ENCODE measurements around the gene KIF14.
"Not testable (repeated sequence)": the region's sequence is repeated elsewhere in the genome, so short reads cannot be mapped to it uniquely, and the experiment has no call there.

KIF14 gene

GRCh38 chr1:200631375-200631774 is 10.8 kb upstream of the KIF14 start:
- H3K4me2 ChIP-seq (ENCODE audit: low read length): no peak overlapping the region
- no peak overlapping the region for H2AFZ ChIP-seq (ENCODE audit: low read depth, low read length)
- H3K4me3 ChIP-seq (ENCODE audit: low read length): no peak overlapping the region
- no peak overlapping the region for H3K9ac ChIP-seq (ENCODE audit: low read length)
- TF ChIP-seq CTCF (IDR thresholded peaks at IDR 0.05; ENCODE audit: low read depth, low read length): no peak
- TF ChIP-seq EZH2phosphoT487 (IDR thresholded peaks at IDR 0.05; ENCODE audit: low read depth): no peak
- no peaks in the 10 kb centered on the region for H3K9me3 ChIP-seq (ENCODE audit: insufficient read depth, low read length)
- H3K36me3 ChIP-seq (replicated peaks; ENCODE audit: low read depth, low read length): no peaks in the 10 kb centered on the region
- H4K20me1 ChIP-seq (ENCODE audit: insufficient read depth, low read length): peaks cover 3% of the 10 kb centered on the region; the same call in 1 of the 2 replicates
- H3K27ac ChIP-seq (ENCODE audit: low read length): no peak overlapping the region
- no peaks in the 10 kb centered on the region for H3K79me2 ChIP-seq (ENCODE audit: low read length)
- H3K4me1 ChIP-seq (ENCODE audit: low read length): peaks cover 42% of the 10 kb centered on the region
- H3K27me3 ChIP-seq (ENCODE audit: low read depth, low read length): no peaks in the 10 kb centered on the region

- H3K9ac ChIP-seq (ENCODE audit: low read length); H3K4me2 ChIP-seq (ENCODE audit: low read length); H3K9me3 ChIP-seq (ENCODE audit: insufficient read depth, low read length); H3K4me3 ChIP-seq (ENCODE audit: low read length); H3K27me3 ChIP-seq (ENCODE audit: low read depth, low read length); H3K79me2 ChIP-seq (ENCODE audit: low read length); H2AFZ ChIP-seq (ENCODE audit: low read depth, low read length); H3K27ac ChIP-seq (ENCODE audit: low read length); H3K36me3 ChIP-seq (replicated peaks; ENCODE audit: low read depth, low read length); H4K20me1 ChIP-seq (ENCODE audit: insufficient read depth, low read length): not testable (repeated sequence)
- peaks cover 51% of the 10 kb centered on the region for H3K4me1 ChIP-seq (ENCODE audit: low read length)
Observed at GRCh38 chr1:200630515-200630899, 10.0 kb upstream of the KIF14 start.

GRCh38 chr1:200629876-200630514 is 9.4 kb upstream of the KIF14 start:
- no peak overlapping the region for H2AFZ ChIP-seq (ENCODE audit: low read depth, low read length)

GRCh38 chr1:200628223-200628881 is 7.8 kb upstream of the KIF14 start:
- peaks cover 3% of the 10 kb centered on the region; the same call in 1 of the 2 replicates for H4K20me1 ChIP-seq (ENCODE audit: insufficient read depth, low read length)
- peak overlapping the region; percentile 18; the same call in 1 of the 2 replicates for H2AFZ ChIP-seq (ENCODE audit: low read depth, low read length)
- H3K27ac ChIP-seq (ENCODE audit: low read length): peak overlapping the region; percentile 74
- no peaks in the 10 kb centered on the region for H3K36me3 ChIP-seq (replicated peaks; ENCODE audit: low read depth, low read length)
- H3K79me2 ChIP-seq (ENCODE audit: low read length): no peaks in the 10 kb centered on the region
- no peaks in the 10 kb centered on the region for H3K27me3 ChIP-seq (ENCODE audit: low read depth, low read length)
- peak overlapping the region; percentile 91 for H3K4me2 ChIP-seq (ENCODE audit: low read length)
- H3K9ac ChIP-seq (ENCODE audit: low read length): peak overlapping the region; percentile 51; the same call in 1 of the 2 replicates
- peak overlapping the region; percentile 71 for H3K4me3 ChIP-seq (ENCODE audit: low read length)
- no peaks in the 10 kb centered on the region for H3K9me3 ChIP-seq (ENCODE audit: insufficient read depth, low read length)
- TF ChIP-seq EZH2phosphoT487 (IDR thresholded peaks at IDR 0.05; ENCODE audit: low read depth): no peak
- TF ChIP-seq CTCF (IDR thresholded peaks at IDR 0.05; ENCODE audit: low read depth, low read length): no peak
- peaks cover 56% of the 10 kb centered on the region for H3K4me1 ChIP-seq (ENCODE audit: low read length)

More at GRCh38 chr1:200629876-200630514, 9.4 kb upstream of the KIF14 start:
- Histone ChIP-seq H3K27ac (ENCODE audit: low read length) (no peak overlapping the region), H3K4me1 (ENCODE audit: low read length) (peaks cover 55% of the 10 kb centered on the region), H4K20me1 (ENCODE audit: insufficient read depth, low read length) (peaks cover 3% of the 10 kb centered on the region; the same call in 1 of the 2 replicates), H3K4me3 (ENCODE audit: low read length) (no peak overlapping the region), H3K9me3 (ENCODE audit: insufficient read depth, low read length) (no peaks in the 10 kb centered on the region), H3K9ac (ENCODE audit: low read length) (no peak overlapping the region), H3K79me2 (ENCODE audit: low read length) (no peaks in the 10 kb centered on the region), H3K27me3 (ENCODE audit: low read depth, low read length) (no peaks in the 10 kb centered on the region), H3K4me2 (ENCODE audit: low read length) (no peak overlapping the region), H3K36me3 (replicated peaks; ENCODE audit: low read depth, low read length) (no peaks in the 10 kb centered on the region)
- TF ChIP-seq EZH2phosphoT487 (IDR thresholded peaks at IDR 0.05; ENCODE audit: low read depth) (no peak), CTCF (IDR thresholded peaks at IDR 0.05; ENCODE audit: low read depth, low read length) (no peak)

Measured in OCI-LY3 (cell line).